Measurements from ENCODE around the gene TMTC4.

TMTC4 gene

GRCh38 chr13:100573121-100573520 lies 101.5 kb downstream of the TMTC4 start:
- Histone ChIP-seq H3K27me3 (ENCODE audit: control insufficient read depth, insufficient read depth, low read length) (no peaks in the 10 kb centered on the region), H3K4me3 (ENCODE audit: low read length) (no peak overlapping the region), H3K9ac (ENCODE audit: low read depth, low read length) (no peak overlapping the region), H3K4me2 (ENCODE audit: low read length) (no peak overlapping the region), H3K36me3 (ENCODE audit: insufficient read depth, low read length) (no peaks in the 10 kb centered on the region), H3K4me1 (ENCODE audit: control insufficient read depth, insufficient read depth, low read length) (no peaks in the 10 kb centered on the region), H3K9me3 (replicated peaks; ENCODE audit: low read length) (no peaks in the 10 kb centered on the region)

GRCh38 chr13:100566543-100566942 lies 108.1 kb downstream of the TMTC4 start:
- Histone ChIP-seq H3K9ac (ENCODE audit: low read depth, low read length) (no peak overlapping the region), H3K27me3 (ENCODE audit: control insufficient read depth, insufficient read depth, low read length) (no peaks in the 10 kb centered on the region), H3K9me3 (replicated peaks; ENCODE audit: low read length) (no peaks in the 10 kb centered on the region), H3K4me2 (ENCODE audit: low read length) (no peak overlapping the region), H3K4me3 (ENCODE audit: low read length) (no peak overlapping the region), H3K36me3 (ENCODE audit: insufficient read depth, low read length) (no peaks in the 10 kb centered on the region), H3K4me1 (ENCODE audit: control insufficient read depth, insufficient read depth, low read length) (no peaks in the 10 kb centered on the region)

GRCh38 chr13:100565286-100565685 lies 109.3 kb downstream of the TMTC4 start:
- H3K9me3 ChIP-seq (replicated peaks; ENCODE audit: low read length) = no peaks in the 10 kb centered on the region
- H3K9ac ChIP-seq (ENCODE audit: low read depth, low read length) = no peak overlapping the region
- H3K4me2 ChIP-seq (ENCODE audit: low read length) = no peak overlapping the region
- no peaks in the 10 kb centered on the region for H3K4me1 ChIP-seq (ENCODE audit: control insufficient read depth, insufficient read depth, low read length)
- H3K4me3 ChIP-seq (ENCODE audit: low read length) = no peak overlapping the region
- no peaks in the 10 kb centered on the region for H3K27me3 ChIP-seq (ENCODE audit: control insufficient read depth, insufficient read depth, low read length)
- no peaks in the 10 kb centered on the region for H3K36me3 ChIP-seq (ENCODE audit: insufficient read depth, low read length)

- Histone ChIP-seq H3K9ac (ENCODE audit: low read depth, low read length) (no peak overlapping the region), H3K4me1 (ENCODE audit: control insufficient read depth, insufficient read depth, low read length) (no peaks in the 10 kb centered on the region), H3K4me3 (ENCODE audit: low read length) (no peak overlapping the region), H3K9me3 (replicated peaks; ENCODE audit: low read length) (no peaks in the 10 kb centered on the region), H3K4me2 (ENCODE audit: low read length) (no peak overlapping the region), H3K36me3 (ENCODE audit: insufficient read depth, low read length) (no peaks in the 10 kb centered on the region), H3K27me3 (ENCODE audit: control insufficient read depth, insufficient read depth, low read length) (no peaks in the 10 kb centered on the region)
Observed at GRCh38 chr13:100564444-100565223, 110.0 kb downstream of the TMTC4 start.

- H3K9ac ChIP-seq (ENCODE audit: low read depth, low read length) = no peak overlapping the region
Observed at GRCh38 chr13:100563779-100564178, 110.8 kb downstream of the TMTC4 start.

GRCh38 chr13:100561599-100562204 lies 112.9 kb downstream of the TMTC4 start:
- H3K4me3 ChIP-seq (ENCODE audit: low read length) = no peak overlapping the region
- H3K9ac ChIP-seq (ENCODE audit: low read depth, low read length) = no peak overlapping the region
- no peaks in the 10 kb centered on the region for H3K27me3 ChIP-seq (ENCODE audit: control insufficient read depth, insufficient read depth, low read length)
- H3K9me3 ChIP-seq (replicated peaks; ENCODE audit: low read length) = no peaks in the 10 kb centered on the region
- no peaks in the 10 kb centered on the region for H3K36me3 ChIP-seq (ENCODE audit: insufficient read depth, low read length)
- no peaks in the 10 kb centered on the region for H3K4me1 ChIP-seq (ENCODE audit: control insufficient read depth, insufficient read depth, low read length)
- no peak overlapping the region for H3K4me2 ChIP-seq (ENCODE audit: low read length)

More at GRCh38 chr13:100563779-100564178, 110.8 kb downstream of the TMTC4 start:
- Histone ChIP-seq H3K4me3 (ENCODE audit: low read length) (no peak overlapping the region), H3K4me2 (ENCODE audit: low read length) (no peak overlapping the region), H3K36me3 (ENCODE audit: insufficient read depth, low read length) (no peaks in the 10 kb centered on the region), H3K4me1 (ENCODE audit: control insufficient read depth, insufficient read depth, low read length) (no peaks in the 10 kb centered on the region), H3K27me3 (ENCODE audit: control insufficient read depth, insufficient read depth, low read length) (no peaks in the 10 kb centered on the region), H3K9me3 (replicated peaks; ENCODE audit: low read length) (no peaks in the 10 kb centered on the region)

GRCh38 chr13:100561158-100561499 lies 113.5 kb downstream of the TMTC4 start:
- H3K4me3 ChIP-seq (ENCODE audit: low read length) = no peak overlapping the region

GRCh38 chr13:100560498-100561157 lies 114.0 kb downstream of the TMTC4 start:
- H3K27me3 ChIP-seq (ENCODE audit: control insufficient read depth, insufficient read depth, low read length) = no peaks in the 10 kb centered on the region
- H3K4me1 ChIP-seq (ENCODE audit: control insufficient read depth, insufficient read depth, low read length) = no peaks in the 10 kb centered on the region
- H3K4me3 ChIP-seq (ENCODE audit: low read length) = no peak overlapping the region
- no peaks in the 10 kb centered on the region for H3K9me3 ChIP-seq (replicated peaks; ENCODE audit: low read length)
- H3K36me3 ChIP-seq (ENCODE audit: insufficient read depth, low read length) = no peaks in the 10 kb centered on the region
- no peak overlapping the region for H3K4me2 ChIP-seq (ENCODE audit: low read length)
- no peak overlapping the region for H3K9ac ChIP-seq (ENCODE audit: low read depth, low read length)

More at GRCh38 chr13:100561158-100561499, 113.5 kb downstream of the TMTC4 start:
- no peaks in the 10 kb centered on the region for H3K27me3 ChIP-seq (ENCODE audit: control insufficient read depth, insufficient read depth, low read length)
- no peaks in the 10 kb centered on the region for H3K36me3 ChIP-seq (ENCODE audit: insufficient read depth, low read length)
- no peak overlapping the region for H3K9ac ChIP-seq (ENCODE audit: low read depth, low read length)
- no peaks in the 10 kb centered on the region for H3K9me3 ChIP-seq (replicated peaks; ENCODE audit: low read length)
- no peaks in the 10 kb centered on the region for H3K4me1 ChIP-seq (ENCODE audit: control insufficient read depth, insufficient read depth, low read length)
- no peak overlapping the region for H3K4me2 ChIP-seq (ENCODE audit: low read length)

GRCh38 chr13:100559886-100560285 lies 114.7 kb downstream of the TMTC4 start:
- Histone ChIP-seq H3K9ac (ENCODE audit: low read depth, low read length) (no peak overlapping the region), H3K27me3 (ENCODE audit: control insufficient read depth, insufficient read depth, low read length) (no peaks in the 10 kb centered on the region), H3K36me3 (ENCODE audit: insufficient read depth, low read length) (no peaks in the 10 kb centered on the region), H3K4me1 (ENCODE audit: control insufficient read depth, insufficient read depth, low read length) (no peaks in the 10 kb centered on the region), H3K4me2 (ENCODE audit: low read length) (no peak overlapping the region), H3K4me3 (ENCODE audit: low read length) (no peak overlapping the region), H3K9me3 (replicated peaks; ENCODE audit: low read length) (no peaks in the 10 kb centered on the region)
